Endothelial cell of umbilical vein (primary cell): Measurements from ENCODE around the gene CBLB.

Experiments used
- CTCF ChIP-seq, 2 donors: IDR thresholded peaks; 1 replicate in 1 of 2; 2 replicates in 1 of 2; pipeline ENCODE4 v1.5.1; 2011; ENCODE audit warnings: low read length in 2 of 2, mild to moderate bottlenecking in 2 of 2, moderate library complexity in 2 of 2, control low read depth in 1 of 2, inconsistent platforms in 1 of 2, low read depth in 1 of 2; ENCODE audit not compliant: insufficient read depth in 1 of 2; ENCODE audit errors: extremely low read depth in 1 of 2
- MAX ChIP-seq: IDR thresholded peaks from 2 replicates; pipeline ENCODE4 v1.6.1; 2011; ENCODE audit not compliant: insufficient read depth, insufficient read length

- TF ChIP-seq CTCF (IDR thresholded peaks at IDR 0.05; ENCODE audit: extremely low read depth in 1 of 2, insufficient read depth in 1 of 2, low read depth in 1 of 2, low read length in 2 of 2) (no peak), MAX (no peak)
These were observed 25.9 kb downstream of the CBLB start for GRCh38 chr3:105842943-105843342.
